Stimulated activated CD8-positive, alpha-beta memory T cell treated with anti-CD3 and anti-CD28 coated beads, Interleukin-4, amount 100 ng/mL, for 24 hours (primary cell): ENCODE measurements around the gene ROPN1.
A peak's percentile ranks its signal among the peaks of the same experiment; 100 is the strongest.
"Not testable (repeated sequence)": the region's sequence is repeated elsewhere in the genome, so short reads cannot be mapped to it uniquely, and the experiment has no call there.

Experiments used
- DNase-seq: peaks from one replicate; pipeline ENCODE4 v3.0.0-alpha.2; 2020; ENCODE audit warnings: low read depth

Gene ROPN1

GRCh38 chr3:123993818-123994217 is 1.9 kb upstream of the ROPN1 start:
- DNase-seq = no peak

GRCh38 chr3:123986427-123986826 is 5.5 kb downstream of the ROPN1 start:
- no peak for DNase-seq

- DNase-seq = no peak
Measured at GRCh38 chr3:123984957-123985356, 7.0 kb downstream of the ROPN1 start.

- no peak for DNase-seq
Measured at GRCh38 chr3:123984350-123984749, 7.6 kb downstream of the ROPN1 start.

GRCh38 chr3:123981317-123981716 is 10.6 kb downstream of the ROPN1 start:
- DNase-seq = not testable (repeated sequence)

GRCh38 chr3:123980539-123980938 is 11.4 kb downstream of the ROPN1 start:
- DNase-seq = no peak

- DNase-seq = not testable (repeated sequence)
Measured at GRCh38 chr3:123979525-123980501, 12.1 kb downstream of the ROPN1 start.

- not testable (repeated sequence) for DNase-seq
Measured at GRCh38 chr3:123976904-123977303, 15.0 kb downstream of the ROPN1 start.

- DNase-seq = not testable (repeated sequence)
Measured at GRCh38 chr3:123976181-123976898, 15.6 kb downstream of the ROPN1 start.

GRCh38 chr3:123975030-123975429 is 16.9 kb downstream of the ROPN1 start:
- not testable (repeated sequence) for DNase-seq

- no peak for DNase-seq
Measured at GRCh38 chr3:123971406-123971805, 20.5 kb downstream of the ROPN1 start.

- not testable (repeated sequence) for DNase-seq
Measured at GRCh38 chr3:123967260-123967659, 24.7 kb downstream of the ROPN1 start.

GRCh38 chr3:123966799-123967198 is 25.1 kb downstream of the ROPN1 start:
- DNase-seq = not testable (repeated sequence)

- DNase-seq = not testable (repeated sequence)
Measured at GRCh38 chr3:123964793-123965192, 27.1 kb downstream of the ROPN1 start.

GRCh38 chr3:123961508-123961856 is 30.4 kb downstream of the ROPN1 start:
- DNase-seq = no peak

GRCh38 chr3:123960781-123961507 is 31.0 kb downstream of the ROPN1 start, which contains the start of gene CCDC14:
Gene CCDC14 (minus strand): TSS chr3:123961229. CDS start chr3:123961173, 56 bp downstream.
- DNase-seq = peak; percentile 75

GRCh38 chr3:123953735-123954134 is 38.2 kb downstream of the ROPN1 start:
- DNase-seq = no peak

GRCh38 chr3:123952844-123953520 is 38.9 kb downstream of the ROPN1 start:
- no peak for DNase-seq

- no peak for DNase-seq
Measured at GRCh38 chr3:123951522-123952447, 40.1 kb downstream of the ROPN1 start.

- no peak for DNase-seq
Measured at GRCh38 chr3:123949641-123950040, 42.3 kb downstream of the ROPN1 start.
